ENCODE data around the gene EHHADH.
"Not testable (repeated sequence)": the region's sequence is repeated elsewhere in the genome, so short reads cannot be mapped to it uniquely, and the experiment has no call there.

The EHHADH gene

DNA sequence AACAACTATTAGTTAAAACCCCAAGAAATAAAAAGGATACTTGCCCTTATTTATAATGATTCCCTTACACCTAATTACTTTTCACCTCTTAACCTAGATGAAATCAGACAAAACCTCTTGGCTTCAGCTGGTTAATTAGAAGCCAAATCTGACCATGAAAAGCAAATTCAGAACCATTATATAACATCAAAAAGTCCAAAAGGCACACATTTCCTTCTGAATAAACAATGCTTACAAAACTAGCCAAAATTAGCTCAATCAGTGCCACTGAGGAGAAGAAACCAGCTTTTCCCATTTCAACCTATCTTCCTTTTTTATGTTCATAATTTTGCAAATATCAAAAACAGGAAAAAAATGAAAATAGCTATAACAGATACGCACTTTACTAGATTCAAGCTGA is 3.2 kb downstream of the EHHADH start:
- DNase-seq, result no peak

DNA sequence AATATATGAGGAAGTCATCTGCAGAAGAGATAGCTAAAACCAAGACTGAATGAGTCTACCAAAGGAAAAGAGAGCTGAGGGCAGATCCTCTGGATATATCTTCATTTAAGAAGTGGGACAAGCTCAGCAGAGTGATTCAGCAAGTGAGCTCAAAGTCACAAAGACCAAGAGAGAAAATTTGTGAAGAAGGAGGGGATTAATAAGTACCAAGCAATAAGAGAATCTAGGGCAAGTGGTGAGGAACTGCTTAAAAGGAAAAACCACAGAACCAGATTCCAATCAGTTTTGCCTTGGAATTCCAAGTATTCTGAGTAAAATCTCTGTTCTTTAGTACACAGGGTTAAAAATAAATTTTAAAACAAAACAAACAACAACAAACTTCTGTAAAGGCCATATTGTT is 3.6 kb downstream of the EHHADH start:
- DNase-seq, result no peak

DNA sequence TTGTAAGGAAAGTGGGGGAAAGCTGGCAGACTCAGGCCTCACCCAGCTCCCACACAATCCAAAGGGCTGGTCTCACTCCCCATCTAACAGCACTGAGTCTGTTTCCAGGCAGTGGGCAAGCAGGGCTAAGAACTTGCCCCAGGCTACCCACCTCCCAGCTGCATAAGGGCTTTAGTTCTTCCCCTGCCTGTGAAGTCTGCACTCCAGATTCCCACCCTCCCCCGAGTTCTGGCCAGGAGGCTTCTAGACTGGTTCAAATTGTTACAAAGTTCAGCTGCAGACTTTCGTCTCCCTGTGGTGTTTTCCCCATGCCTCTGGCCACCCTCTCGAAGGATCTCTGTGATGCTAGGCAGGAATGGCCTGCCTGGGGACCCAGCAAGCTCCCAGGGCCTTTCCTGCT is 11.2 kb downstream of the EHHADH start:
- no peak for DNase-seq

GRCh38 chr3:185236969-185237368 is 16.9 kb downstream of the EHHADH start:
- no peak for DNase-seq

GRCh38 chr3:185233328-185233727 is 20.5 kb downstream of the EHHADH start:
- no peak for DNase-seq

DNA sequence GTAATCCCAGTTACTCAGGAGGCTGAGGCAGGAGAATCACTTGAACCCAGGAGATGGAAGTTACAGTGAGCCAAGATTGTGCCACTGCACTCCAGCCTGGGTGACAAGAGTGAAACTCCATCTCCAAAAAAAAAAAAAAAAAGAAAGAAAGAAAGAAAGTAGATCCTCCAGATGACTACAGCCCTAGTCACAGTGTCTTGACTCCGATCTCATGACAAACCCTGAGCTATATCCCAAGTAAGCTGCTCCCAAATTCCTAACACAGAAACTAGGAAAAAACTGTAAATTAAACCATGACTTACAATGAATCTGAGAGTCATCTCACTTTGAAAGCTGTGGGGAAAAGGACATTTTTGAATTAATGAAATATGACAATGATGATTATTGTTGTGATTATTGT is 27.3 kb downstream of the EHHADH start:
- DNase-seq, result not testable (repeated sequence)

DNA sequence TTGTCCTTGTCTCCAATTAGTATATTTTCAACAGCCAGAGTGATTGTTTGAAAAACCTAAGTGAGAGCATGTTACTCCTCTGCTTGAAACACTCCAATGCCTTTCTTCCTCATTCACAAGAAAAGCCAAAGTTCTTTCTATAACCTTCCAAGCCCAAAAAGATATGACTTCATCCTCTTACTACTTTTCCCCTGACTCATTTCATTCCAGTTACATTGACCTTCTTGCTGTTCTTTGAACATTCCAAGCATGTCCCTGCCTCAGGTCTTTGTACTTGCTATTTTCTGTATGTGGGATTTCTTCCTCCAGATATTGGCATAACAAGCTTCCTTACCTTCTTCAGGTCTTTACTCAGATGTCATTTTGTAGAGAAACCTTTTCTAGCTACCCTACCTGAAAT is 28.3 kb downstream of the EHHADH start:
- no peak for DNase-seq

DNA sequence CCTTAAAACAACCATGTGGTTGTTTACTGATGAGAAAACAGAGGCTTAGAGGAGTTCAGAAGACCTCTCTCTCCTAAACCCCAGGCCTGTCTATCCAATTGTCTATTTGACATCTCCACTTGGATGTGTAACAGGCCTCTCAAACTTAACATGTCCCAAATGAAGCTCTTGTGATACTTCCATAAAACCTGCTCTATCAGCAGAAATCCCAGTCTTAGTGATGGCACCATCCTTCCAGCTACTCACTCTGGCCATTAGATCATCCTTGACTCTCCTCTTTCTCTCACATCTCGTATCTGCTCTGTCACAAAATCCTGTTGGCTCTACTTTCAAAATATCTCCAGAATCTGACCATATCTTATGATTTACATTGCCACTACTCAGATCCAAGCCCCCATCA is 28.8 kb downstream of the EHHADH start:
- no peak for DNase-seq

DNA sequence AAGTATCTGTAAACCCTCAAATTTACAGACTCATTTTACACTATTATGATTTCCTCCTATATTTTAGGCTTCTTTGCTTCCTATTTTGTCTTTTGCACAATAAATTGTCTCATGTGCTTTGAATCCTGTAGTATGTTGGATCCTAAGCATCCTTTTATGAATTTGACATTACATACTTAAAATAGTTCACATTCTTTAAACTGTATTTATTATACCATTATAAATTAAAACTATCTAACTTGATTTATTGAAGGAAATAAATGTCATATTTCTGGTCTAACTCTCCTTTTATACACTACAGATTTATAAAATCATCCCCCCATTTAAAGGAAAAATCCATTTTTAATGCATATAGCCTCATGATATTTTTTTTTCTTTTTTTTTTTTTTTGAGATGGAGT is 32.6 kb downstream of the EHHADH start:
- DNase-seq, result no peak

DNA sequence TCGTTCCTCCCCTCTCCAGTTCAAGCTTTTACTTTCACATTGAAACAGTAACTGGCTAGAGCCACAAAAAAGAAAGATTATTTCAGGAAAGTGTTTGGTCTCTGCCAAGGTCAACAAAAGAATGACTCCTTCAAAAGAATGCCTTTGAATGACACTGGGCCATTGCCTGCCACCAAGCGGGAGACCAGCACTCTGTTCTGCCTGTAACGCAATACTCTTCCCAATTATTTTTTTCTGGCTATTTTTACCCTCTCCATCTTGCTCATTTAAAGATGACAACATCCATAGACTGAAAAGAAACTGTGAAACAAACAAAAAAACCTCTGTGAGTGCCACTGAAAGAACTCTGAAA is 37.3 kb downstream of the EHHADH start:
- DNase-seq, result no peak

DNA sequence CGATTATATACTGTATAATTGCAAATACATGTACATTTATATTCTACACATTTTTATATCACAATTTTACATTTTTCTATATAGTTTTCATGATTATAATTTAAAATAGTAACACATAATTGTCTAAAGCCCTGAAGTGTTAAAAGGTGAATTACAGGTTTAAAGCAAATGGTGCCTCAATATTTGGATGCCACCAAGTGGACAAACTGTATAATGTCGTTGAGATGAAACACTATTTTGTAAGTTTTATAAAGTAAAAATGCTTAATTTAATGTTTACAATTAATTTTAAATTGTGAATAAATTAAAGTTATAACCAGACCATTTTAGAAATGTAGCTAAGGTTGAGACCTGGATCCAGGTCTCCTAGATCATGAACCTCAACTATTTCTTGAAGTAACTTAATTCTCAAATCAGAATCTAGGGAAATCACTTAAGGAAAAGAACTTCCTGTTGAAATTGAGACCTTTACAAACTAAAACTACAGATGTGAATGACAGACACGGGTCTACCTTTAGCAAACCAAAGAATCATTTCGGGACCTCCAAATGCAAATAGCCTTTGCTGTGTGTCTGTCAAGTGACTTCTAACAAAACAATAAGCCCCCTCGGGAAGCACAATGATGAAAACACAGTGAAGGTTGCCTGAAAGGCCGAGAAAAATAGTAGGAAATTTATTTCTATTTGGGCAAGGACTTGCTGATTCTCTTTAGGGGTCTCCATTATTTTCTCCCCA is 37.8 kb downstream of the EHHADH start:
- no peak for DNase-seq

DNA sequence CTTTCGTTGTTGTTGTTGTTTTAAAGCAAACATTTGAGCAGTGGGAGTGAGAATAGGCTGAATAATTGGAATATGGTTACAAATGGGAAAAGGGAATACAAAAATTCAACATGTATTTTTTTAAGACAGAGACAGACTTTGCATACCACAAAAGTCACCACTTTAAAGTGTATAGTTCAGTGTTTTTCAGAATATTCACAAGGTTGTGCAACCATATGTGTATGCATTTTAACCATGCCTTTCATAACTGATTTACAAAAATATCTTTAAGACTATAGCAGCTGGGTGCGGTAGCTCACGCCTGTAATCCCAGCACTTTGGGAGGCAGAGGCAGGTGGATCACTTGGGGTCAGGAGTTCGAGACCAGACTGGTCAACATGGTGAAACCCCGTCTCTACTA is 41.3 kb downstream of the EHHADH start:
- no peak for DNase-seq

DNA sequence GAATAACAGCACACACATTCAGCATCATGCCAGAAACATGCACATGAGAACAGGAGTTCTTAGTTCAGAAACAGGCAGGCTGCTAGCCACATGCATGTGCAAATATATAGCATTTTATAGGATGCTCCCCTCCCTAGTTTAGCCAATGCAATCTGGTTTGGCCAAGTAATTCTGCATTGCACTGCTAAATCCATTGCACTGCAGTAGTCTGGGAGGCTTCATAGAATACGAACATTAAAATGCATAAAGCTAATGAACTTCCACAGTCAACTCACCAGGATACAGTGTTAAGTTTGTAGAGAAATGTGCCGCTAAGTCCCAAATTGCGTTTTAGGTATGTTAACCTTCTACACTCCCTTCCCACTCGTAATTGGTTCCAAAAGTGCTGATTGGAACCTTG is 41.8 kb downstream of the EHHADH start:
- no peak for DNase-seq

DNA sequence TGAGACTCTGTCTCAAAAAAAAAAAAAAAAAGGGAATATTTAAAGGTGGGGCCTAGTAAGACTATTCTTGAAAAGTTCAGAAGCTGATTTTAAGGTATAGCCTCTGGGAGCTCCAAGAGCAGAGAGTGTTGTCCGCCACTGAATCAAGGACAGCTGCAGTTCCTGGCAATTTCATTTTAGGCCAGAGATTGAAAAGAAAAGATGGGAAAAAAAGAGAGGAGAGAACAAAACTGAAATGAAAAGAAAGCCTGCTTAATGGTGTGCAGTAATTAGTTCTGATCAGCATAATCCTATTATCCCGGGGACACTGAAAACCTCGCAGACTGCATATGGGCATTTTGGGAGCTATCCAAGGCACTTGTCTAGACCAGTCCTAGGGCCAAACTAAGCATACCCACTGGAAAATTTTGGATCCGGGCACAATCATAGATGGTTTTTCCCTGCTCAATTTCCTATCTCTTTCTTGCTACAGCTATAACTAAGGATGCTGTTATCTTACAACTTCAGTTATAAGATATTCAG is 43.2 kb downstream of the EHHADH start:
- DNase-seq, result no peak

DNA sequence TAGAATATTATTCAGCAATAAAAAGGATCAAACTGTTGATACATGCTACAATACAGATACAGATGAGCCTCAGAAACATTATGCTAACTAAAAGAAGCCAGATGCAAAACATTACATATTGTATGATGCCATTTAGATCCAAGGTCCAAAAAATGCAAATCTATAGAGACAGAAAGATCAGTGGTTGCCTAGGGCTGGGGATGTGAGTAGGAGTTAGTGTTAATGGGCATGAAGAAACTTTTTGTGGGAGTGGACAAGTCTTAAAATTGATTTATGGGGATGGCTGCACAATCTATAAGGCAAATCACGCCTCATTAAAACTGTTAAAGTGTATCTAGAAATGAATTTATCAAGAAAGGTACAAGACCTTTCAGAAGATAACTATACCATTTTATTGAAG is 45.0 kb downstream of the EHHADH start:
- no peak for DNase-seq

- DNase-seq, result no peak
These were observed 45.7 kb downstream of the EHHADH start for GRCh38 chr3:185207931-185208746.

DNA sequence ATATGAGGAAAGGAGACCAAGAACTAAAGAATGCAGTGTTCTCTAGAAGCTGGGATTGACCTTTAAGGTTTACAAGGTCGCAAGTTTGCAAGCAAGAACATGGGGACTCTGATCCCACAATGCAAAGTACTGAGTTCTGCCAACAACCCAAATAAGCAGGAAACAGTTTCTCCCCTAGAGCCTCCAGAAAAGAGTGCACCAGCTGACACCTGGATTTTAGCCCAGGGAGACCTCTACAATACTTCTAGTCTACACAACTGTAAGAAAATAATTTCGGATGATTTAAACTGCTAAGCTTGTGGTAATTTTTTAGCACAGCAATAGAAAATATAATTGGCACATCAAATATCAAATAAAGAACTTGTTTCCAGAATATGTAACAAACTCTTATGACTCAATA is 46.4 kb downstream of the EHHADH start:
- DNase-seq, result no peak

GRCh38 chr3:185205865-185206264 is 48.0 kb downstream of the EHHADH start:
- DNase-seq, result no peak

DNA sequence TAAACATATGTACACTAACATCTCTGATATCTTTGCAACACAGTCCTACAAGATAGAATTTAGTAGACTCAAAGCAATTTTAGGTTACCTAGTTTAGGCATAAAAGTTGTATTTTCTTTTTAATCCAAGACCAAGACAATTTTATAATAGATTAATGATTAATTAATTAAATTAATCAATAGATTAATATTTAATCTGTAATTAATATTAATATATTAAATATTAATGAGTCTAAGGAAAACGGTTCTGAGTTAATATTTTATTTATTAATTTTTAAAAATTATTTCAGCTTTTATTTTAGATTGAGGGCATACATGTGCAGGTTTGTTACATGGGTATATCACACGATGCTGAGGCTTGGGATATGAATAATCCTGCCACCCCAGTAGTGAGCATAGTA is 49.0 kb downstream of the EHHADH start:
- DNase-seq, result no peak

DNA sequence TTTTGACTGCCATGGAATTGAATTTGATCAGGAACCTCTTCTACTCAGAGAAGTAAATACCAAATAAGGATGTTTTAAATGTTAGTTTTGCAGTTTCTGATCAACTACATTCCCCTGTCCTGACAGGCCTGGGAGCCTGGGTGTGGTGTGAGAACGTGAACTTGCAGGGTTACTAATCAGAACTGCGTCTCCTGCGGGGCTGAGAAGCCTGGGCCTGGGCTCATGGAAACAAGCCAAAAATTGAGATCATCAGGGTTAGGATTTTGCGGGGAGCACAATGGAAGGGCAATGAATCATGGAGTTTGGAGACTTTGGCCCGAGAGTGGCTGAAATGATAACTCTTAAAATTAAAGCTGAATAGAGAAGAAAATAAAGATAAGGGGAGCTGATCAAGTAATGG is 53.2 kb downstream of the EHHADH start:
- DNase-seq, result no peak

DNA sequence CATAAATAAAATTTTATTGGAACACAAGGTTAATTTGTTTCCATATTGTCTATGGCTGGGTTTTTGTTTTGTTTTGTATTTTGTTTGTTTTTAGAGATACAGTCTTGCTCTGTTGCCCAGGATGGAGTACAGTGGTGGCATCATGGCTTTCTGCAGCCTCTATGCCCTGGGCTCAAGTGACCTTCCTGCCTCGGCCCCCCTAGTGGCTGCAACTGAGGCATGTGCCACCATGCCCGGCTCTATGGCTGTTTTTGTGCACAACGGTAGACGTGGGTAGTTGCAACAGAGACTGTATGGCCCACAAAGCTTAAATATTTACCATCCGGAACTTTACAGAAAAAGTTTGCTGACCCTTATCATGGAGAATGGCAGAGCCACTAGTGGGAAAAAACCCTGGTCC is 54.2 kb downstream of the EHHADH start:
- no peak for DNase-seq

GRCh38 chr3:185199206-185199605 is 54.6 kb downstream of the EHHADH start:
- DNase-seq, result no peak

GRCh38 chr3:185197068-185197467 is 56.8 kb downstream of the EHHADH start:
- DNase-seq, result no peak

- no peak for DNase-seq
These were observed 58.2 kb downstream of the EHHADH start for GRCh38 chr3:185195652-185196051.

- DNase-seq, result no peak
These were observed 65.0 kb downstream of the EHHADH start for GRCh38 chr3:185188816-185189215.

All from stimulated activated naive CD4-positive, alpha-beta T cell (primary cell).